ENCODE data around the gene CARMIL3. TPM values are rescaled to one million over a fixed set of nuclear protein-coding genes. Genes with fewer than 3 reads are reported as not detected.

CARMIL3 gene
- polyA plus RNA-seq, 1 experiment, result not detected

DNA sequence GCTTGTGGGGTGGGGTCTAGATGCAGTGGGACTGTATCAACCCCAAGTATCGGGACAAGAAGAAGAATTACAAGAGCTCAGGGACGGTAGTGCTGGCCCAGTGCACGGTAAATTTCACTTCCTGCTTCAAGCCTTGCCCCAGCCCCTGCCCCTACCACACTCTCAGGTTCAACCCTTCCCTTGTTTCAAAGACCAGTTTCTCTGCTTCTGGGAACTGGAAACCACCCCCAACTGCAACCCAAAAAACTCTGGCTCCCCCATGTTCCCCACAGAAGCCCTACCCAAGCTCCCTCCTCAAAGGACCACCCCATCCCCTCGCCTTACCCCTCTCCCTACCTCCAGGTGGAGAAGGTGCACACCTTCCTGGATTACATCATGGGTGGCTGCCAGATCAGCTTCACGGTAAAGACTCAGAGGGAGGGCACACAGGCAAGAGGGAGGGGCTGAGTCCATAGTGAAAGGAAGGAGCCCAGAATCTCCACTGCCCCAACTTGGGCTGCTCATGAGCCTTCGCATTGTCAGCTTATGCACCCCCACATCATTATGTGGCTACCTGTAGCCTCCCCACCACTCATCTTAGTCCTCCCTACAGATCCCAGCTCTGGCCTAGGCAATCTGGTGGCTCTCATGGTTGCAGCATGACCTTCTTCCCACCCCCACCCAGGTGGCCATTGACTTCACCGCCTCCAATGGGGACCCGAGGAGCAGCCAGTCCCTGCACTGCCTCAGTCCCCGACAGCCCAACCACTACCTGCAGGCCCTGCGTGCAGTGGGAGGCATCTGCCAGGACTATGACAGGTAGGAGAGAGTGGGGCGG, 23.9 kb downstream of the CARMIL3 start:
- ChIA-PET CTCF (interaction anchor here (0.5 to 2.2 kb wide), 4 partner anchors 15 to 914 kb away, joined by 6 to 12 read pairs (median 8); no protein-coding TSS in a partner anchor), POLR2A (no interaction called here)
- Histone ChIP-seq H3K4me3 (ENCODE audit: low read depth, low read length) (no peak overlapping the region), H3K27me3 (ENCODE audit: control insufficient read depth, insufficient read depth, low read length) (peaks cover 57% of the 10 kb centered on the region), H3K27ac (ENCODE audit: low read depth, low read length) (no peak overlapping the region), H3K9me3 (ENCODE audit: control insufficient read depth, insufficient read depth, low read length) (no peaks in the 10 kb centered on the region)
- TF ChIP-seq, protein P1, sequence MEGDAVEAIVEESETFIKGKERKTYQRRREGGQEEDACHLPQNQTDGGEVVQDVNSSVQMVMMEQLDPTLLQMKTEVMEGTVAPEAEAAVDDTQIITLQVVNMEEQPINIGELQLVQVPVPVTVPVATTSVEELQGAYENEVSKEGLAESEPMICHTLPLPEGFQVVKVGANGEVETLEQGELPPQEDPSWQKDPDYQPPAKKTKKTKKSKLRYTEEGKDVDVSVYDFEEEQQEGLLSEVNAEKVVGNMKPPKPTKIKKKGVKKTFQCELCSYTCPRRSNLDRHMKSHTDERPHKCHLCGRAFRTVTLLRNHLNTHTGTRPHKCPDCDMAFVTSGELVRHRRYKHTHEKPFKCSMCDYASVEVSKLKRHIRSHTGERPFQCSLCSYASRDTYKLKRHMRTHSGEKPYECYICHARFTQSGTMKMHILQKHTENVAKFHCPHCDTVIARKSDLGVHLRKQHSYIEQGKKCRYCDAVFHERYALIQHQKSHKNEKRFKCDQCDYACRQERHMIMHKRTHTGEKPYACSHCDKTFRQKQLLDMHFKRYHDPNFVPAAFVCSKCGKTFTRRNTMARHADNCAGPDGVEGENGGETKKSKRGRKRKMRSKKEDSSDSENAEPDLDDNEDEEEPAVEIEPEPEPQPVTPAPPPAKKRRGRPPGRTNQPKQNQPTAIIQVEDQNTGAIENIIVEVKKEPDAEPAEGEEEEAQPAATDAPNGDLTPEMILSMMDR (IDR thresholded peaks at IDR 0.05; ENCODE audit: low read depth, low read length), result no peak
- no peak for DNase-seq (ENCODE audit: low read depth, low spot score)

DNA sequence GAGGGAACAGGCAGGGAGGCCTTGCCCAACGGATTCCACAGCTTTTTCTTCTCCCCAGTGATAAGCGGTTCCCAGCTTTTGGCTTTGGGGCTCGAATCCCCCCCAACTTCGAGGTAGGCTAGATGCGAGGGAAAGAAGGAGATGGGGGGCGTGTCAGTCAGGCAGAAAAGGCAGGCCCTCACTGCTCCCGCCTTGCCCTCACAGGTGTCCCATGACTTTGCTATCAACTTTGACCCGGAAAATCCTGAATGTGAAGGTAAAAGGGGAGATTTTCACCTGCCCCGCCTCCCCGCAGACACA, 24.4 kb downstream of the CARMIL3 start:
- Histone ChIP-seq H3K27ac (ENCODE audit: low read depth, low read length) (no peak overlapping the region), H3K4me3 (ENCODE audit: low read depth, low read length) (no peak overlapping the region), H3K9me3 (ENCODE audit: control insufficient read depth, insufficient read depth, low read length) (no peaks in the 10 kb centered on the region), H3K27me3 (ENCODE audit: control insufficient read depth, insufficient read depth, low read length) (peaks cover 58% of the 10 kb centered on the region)
- TF ChIP-seq, protein P1 (IDR thresholded peaks at IDR 0.05; ENCODE audit: low read depth, low read length), result no peak
- ChIA-PET CTCF (interaction anchor here (1.1 to 1.2 kb wide), 2 partner anchors 14 to 18 kb away, joined by 7 read pairs; no protein-coding TSS in a partner anchor), POLR2A (no interaction called here)
- DNase-seq (ENCODE audit: low read depth, low spot score), result no peak

DNA sequence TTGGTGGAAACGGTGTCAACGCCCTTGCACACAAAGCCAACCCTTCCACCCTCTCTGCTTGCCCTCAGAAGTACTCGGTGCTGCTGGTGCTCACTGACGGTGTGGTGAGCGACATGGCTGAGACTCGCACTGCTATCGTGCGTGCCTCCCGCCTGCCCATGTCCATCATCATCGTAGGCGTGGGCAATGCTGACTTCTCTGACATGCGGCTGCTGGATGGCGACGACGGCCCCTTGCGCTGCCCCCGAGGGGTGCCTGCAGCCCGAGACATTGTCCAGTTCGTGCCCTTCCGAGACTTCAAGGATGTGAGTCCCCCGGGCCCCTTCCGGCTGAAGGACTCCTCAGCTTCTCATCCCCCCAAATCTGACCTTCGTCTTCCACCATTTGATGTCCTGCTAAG, 25.3 kb downstream of the CARMIL3 start:
- H3K27me3 ChIP-seq (ENCODE audit: control insufficient read depth, insufficient read depth, low read length), result peaks cover 60% of the 10 kb centered on the region
- DNase-seq (ENCODE audit: low read depth, low spot score), result no peak
- ChIA-PET CTCF (interaction anchor here (1.1 kb wide), 1 partner anchor 13 kb away, joined by 7 read pairs; no protein-coding TSS in a partner anchor), POLR2A (no interaction called here)
- no peaks in the 10 kb centered on the region for H3K9me3 ChIP-seq (ENCODE audit: control insufficient read depth, insufficient read depth, low read length)
- H3K4me3 ChIP-seq (ENCODE audit: low read depth, low read length), result no peak overlapping the region
- TF ChIP-seq, protein P1 (IDR thresholded peaks at IDR 0.05; ENCODE audit: low read depth, low read length), result no peak
- no peak overlapping the region for H3K27ac ChIP-seq (ENCODE audit: low read depth, low read length)

DNA sequence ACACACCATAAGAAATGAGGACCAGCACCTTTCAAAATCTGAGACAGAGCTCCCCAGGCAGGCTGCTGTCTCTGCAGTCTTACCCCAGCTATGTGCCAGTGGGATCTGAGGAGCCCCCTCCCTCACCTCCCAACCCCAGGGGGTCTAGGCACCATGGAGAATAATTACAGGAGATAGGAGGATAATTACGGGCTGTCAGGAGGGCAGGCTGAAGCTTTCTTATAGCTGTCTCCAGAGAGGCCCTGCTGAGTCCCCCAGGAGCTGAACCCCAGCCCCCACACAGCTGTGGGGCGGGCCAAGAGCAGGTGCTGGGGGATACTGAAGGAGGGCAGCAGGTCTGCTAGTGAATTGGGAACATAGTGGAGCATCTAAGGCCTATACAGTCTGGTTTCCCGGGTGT, 26.3 kb downstream of the CARMIL3 start:
- POLR2A ChIA-PET, result interaction anchor here (0.6 kb wide), 1 partner anchor 58 kb away, joined by 3 read pairs; the partner anchor contains the start of gene PSME1
- CTCF ChIA-PET, result interaction anchor here (1.2 kb wide), 1 partner anchor 12 kb away, joined by 4 read pairs; no protein-coding TSS in a partner anchor
- H3K9me3 ChIP-seq (ENCODE audit: control insufficient read depth, insufficient read depth, low read length), result no peaks in the 10 kb centered on the region; the same call in 1 of the 2 replicates
- TF ChIP-seq, protein P1 (IDR thresholded peaks at IDR 0.05; ENCODE audit: low read depth, low read length), result no peak
- H3K27me3 ChIP-seq (ENCODE audit: control insufficient read depth, insufficient read depth, low read length), result peaks cover 60% of the 10 kb centered on the region
- no peak for DNase-seq (ENCODE audit: low read depth, low spot score)
- no peak overlapping the region for H3K27ac ChIP-seq (ENCODE audit: low read depth, low read length)
- H3K4me3 ChIP-seq (ENCODE audit: low read depth, low read length), result no peak overlapping the region

Data from AG04450 (cell line).